GM10248 (cell line): ENCODE measurements around the gene PAGE4.

Experiments
- CTCF ChIA-PET: fragments of 300-600 bp; sonication (Branson Sonifier 250); formaldehyde crosslinking; extraction: SDS; loops from one replicate; lab custom pipeline; 2021; ENCODE audit warnings: antibody characterized with exemption; lab: Yijun Ruan, JAX
- POLR2A ChIA-PET: fragments of 350-650 bp; sonication (Branson Sonifier 250); formaldehyde crosslinking; extraction: SDS; loops from one replicate; lab custom pipeline; 2020; ENCODE audit warnings: antibody characterized with exemption; lab: Yijun Ruan, JAX
- DNase-seq: peaks from one replicate; pipeline ENCODE4 v3.0.0; 2012; ENCODE audit errors: extremely low spot score
- CTCF ChIP-seq: IDR thresholded peaks from 2 replicates; pipeline ENCODE4 v1.5.1; 2012; ENCODE audit warnings: mild to moderate bottlenecking, low read depth; ENCODE audit errors: extremely low read depth, missing control alignments, control extremely low read depth

The PAGE4 gene

GRCh38 chrX:49829016-49829415 lies at the start of gene PAGE4:
PAGE4 (plus strand) TSS chrX:49829303; CDS start chrX:49830429, 1,126 bp downstream.
- CTCF ChIA-PET: no interaction called here
- no peak for DNase-seq
- TF ChIP-seq CTCF: no peak
- POLR2A ChIA-PET: no interaction called here

- CTCF ChIA-PET: no interaction called here
- no peak for DNase-seq
- TF ChIP-seq CTCF: no peak
- POLR2A ChIA-PET: no interaction called here
These were observed 44.3 kb upstream of the PAGE4 start for GRCh38 chrX:49784747-49785280.

GRCh38 chrX:49792376-49792775 lies 36.7 kb upstream of the PAGE4 start:
- TF ChIP-seq CTCF: no peak
- no peak for DNase-seq
- ChIA-PET CTCF (no interaction called here), POLR2A (no interaction called here)

- CTCF ChIA-PET: no interaction called here
- no peak for DNase-seq
- POLR2A ChIA-PET: no interaction called here
- TF ChIP-seq CTCF: no peak
These were observed 35.4 kb upstream of the PAGE4 start for GRCh38 chrX:49793686-49794085.

- DNase-seq: no peak
- POLR2A ChIA-PET: no interaction called here
- CTCF ChIA-PET: no interaction called here
- no peak for TF ChIP-seq CTCF
These were observed 29.3 kb upstream of the PAGE4 start for GRCh38 chrX:49799828-49800227.

GRCh38 chrX:49809891-49810632 lies 19.0 kb upstream of the PAGE4 start:
- DNase-seq: no peak
- POLR2A ChIA-PET: no interaction called here
- CTCF ChIA-PET: no interaction called here
- TF ChIP-seq CTCF: no peak
